Measurements from ENCODE around the gene CDCP1. TPM values are rescaled to one million over a fixed set of nuclear protein-coding genes. Genes with fewer than 3 reads are reported as not detected.

Gene CDCP1
- total RNA-seq, 1 experiment from 2014 or later = 180 TPM

DNA sequence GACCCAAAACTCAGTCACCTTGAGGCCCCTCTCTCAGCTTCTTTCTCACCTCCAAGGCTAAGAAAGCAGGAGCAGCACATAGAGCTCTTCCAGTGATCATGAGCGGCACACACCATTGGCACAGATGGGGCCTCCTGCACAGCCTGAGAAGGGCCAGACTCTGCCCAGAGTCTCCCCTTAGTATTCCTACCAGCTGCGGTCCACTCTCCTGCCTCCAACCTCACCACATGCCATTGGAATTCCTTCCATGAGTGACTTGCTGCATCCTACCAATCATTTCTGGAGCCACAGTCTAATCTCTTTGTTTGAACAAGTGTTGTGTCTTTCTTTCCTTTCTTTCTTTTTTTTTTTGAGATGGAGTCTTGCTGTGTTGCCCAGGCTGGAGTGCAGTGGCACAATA lies 39.3 kb downstream of the CDCP1 start:
- Mint-ChIP-seq H3K4me3 (ENCODE audit: unreplicated experiment) (no peak overlapping the region), H3K27me3 (ENCODE audit: insufficient read depth, unreplicated experiment) (no peaks in the 10 kb centered on the region), H3K27ac (ENCODE audit: low read depth, unreplicated experiment) (peak overlapping the region; percentile 37), H3K4me1 (ENCODE audit: insufficient read depth, unreplicated experiment) (peaks cover 18% of the 10 kb centered on the region), H3K9me3 (ENCODE audit: unreplicated experiment) (no peaks in the 10 kb centered on the region), H3K36me3 (ENCODE audit: insufficient read depth, unreplicated experiment) (peaks cover 77% of the 10 kb centered on the region)
- intact Hi-C loops (cut with micrococcal nuclease) = no loop called here
- no TSS peak for BruUV-seq (replicated peaks)
- CTCF ChIA-PET = no interaction called here
- POLR2A ChIA-PET = interaction anchor here (0.6 to 0.9 kb wide), 2 partner anchors 9 to 26 kb away, joined by 3 read pairs; no protein-coding TSS in a partner anchor
- no peak for DNase-seq (ENCODE audit: unreplicated experiment)
- TF ChIP-seq, protein P1, sequence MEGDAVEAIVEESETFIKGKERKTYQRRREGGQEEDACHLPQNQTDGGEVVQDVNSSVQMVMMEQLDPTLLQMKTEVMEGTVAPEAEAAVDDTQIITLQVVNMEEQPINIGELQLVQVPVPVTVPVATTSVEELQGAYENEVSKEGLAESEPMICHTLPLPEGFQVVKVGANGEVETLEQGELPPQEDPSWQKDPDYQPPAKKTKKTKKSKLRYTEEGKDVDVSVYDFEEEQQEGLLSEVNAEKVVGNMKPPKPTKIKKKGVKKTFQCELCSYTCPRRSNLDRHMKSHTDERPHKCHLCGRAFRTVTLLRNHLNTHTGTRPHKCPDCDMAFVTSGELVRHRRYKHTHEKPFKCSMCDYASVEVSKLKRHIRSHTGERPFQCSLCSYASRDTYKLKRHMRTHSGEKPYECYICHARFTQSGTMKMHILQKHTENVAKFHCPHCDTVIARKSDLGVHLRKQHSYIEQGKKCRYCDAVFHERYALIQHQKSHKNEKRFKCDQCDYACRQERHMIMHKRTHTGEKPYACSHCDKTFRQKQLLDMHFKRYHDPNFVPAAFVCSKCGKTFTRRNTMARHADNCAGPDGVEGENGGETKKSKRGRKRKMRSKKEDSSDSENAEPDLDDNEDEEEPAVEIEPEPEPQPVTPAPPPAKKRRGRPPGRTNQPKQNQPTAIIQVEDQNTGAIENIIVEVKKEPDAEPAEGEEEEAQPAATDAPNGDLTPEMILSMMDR (IDR thresholded peaks at IDR 0.05; ENCODE audit: unreplicated experiment) = no peak

- H3K9me3 Mint-ChIP-seq (ENCODE audit: unreplicated experiment) = no peaks in the 10 kb centered on the region
- ChIA-PET CTCF (interaction anchor here (1.2 kb wide), 1 partner anchor 66 kb away, joined by 4 read pairs; no protein-coding TSS in a partner anchor), POLR2A (interaction anchor here (0.6 to 1.1 kb wide), 3 partner anchors 8 to 25 kb away, joined by 3 read pairs; no protein-coding TSS in a partner anchor)
- intact Hi-C loops (cut with micrococcal nuclease) = no loop called here
- TF ChIP-seq, protein P1 (IDR thresholded peaks at IDR 0.05; ENCODE audit: unreplicated experiment) = no peak
- no peak overlapping the region for H3K4me3 Mint-ChIP-seq (ENCODE audit: unreplicated experiment)
- DNase-seq (ENCODE audit: unreplicated experiment) = peak; percentile 58
- H3K4me1 Mint-ChIP-seq (ENCODE audit: insufficient read depth, unreplicated experiment) = peaks cover 18% of the 10 kb centered on the region
- H3K27me3 Mint-ChIP-seq (ENCODE audit: insufficient read depth, unreplicated experiment) = no peaks in the 10 kb centered on the region
- H3K36me3 Mint-ChIP-seq (ENCODE audit: insufficient read depth, unreplicated experiment) = peaks cover 75% of the 10 kb centered on the region
- no TSS peak for BruUV-seq (replicated peaks)
- peak overlapping the region; percentile 37 for H3K27ac Mint-ChIP-seq (ENCODE audit: low read depth, unreplicated experiment)
These were observed 40.1 kb downstream of the CDCP1 start for GRCh38 chr3:45105855-45106671.

DNA sequence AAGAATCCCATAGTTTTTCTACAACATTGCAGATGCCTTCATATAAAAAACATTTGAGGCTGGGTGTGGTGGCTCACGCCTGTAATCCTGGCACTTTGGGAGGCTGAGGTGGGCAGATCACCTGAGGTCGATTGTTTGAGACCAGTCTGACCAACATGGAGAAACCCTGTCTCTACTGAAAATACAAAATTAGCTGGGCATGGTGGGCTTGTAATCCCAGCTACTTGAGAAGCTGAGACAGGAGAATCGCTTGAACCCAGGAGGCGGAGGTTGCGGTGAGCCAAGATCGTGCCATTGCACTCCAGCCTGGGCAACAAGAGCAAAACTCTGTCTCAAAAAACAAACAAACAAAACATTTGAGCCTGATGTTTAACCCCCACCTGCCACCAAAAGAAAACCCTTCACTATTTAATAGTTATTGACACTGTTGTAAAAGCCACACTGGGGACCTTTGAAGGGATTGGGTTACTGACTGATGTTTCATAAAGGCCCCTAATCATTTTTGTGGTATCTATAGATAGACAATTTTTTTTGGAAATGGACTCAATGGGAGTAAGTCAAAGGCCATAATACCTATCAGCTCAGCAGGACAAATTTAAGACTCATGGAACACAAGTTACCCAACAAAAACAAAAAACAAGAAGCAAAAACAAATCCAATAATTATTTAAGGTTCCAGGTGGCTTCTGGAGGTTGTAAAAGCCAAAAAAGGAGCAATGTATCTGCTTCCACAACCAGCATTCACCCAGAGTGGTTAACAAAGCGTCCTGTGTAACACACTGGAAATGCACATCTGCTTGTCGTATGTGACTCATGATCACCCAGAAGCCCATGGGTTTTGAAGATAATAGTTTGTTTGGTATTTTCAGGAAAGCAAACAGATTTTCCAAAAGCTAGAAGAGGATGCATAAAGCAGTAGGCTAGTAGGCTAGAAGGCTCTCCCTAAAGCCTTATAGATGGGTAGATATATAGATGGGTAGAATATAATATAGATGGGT lies 41.2 kb downstream of the CDCP1 start:
- DNase-seq (ENCODE audit: unreplicated experiment) = no peak
- ChIA-PET POLR2A (interaction anchor here (1.1 kb wide), 1 partner anchor 19 kb away, joined by 3 read pairs; no protein-coding TSS in a partner anchor), CTCF (interaction anchor here (0.5 to 1.2 kb wide), 3 partner anchors 13 to 1937 kb away, joined by 3 to 4 read pairs (median 3); no protein-coding TSS in a partner anchor)
- H3K4me1 Mint-ChIP-seq (ENCODE audit: insufficient read depth, unreplicated experiment) = peaks cover 18% of the 10 kb centered on the region
- H3K27ac Mint-ChIP-seq (ENCODE audit: low read depth, unreplicated experiment) = peak overlapping the region; percentile 37
- BruUV-seq (replicated peaks) = no TSS peak
- peaks cover 74% of the 10 kb centered on the region for H3K36me3 Mint-ChIP-seq (ENCODE audit: insufficient read depth, unreplicated experiment)
- no peaks in the 10 kb centered on the region for H3K27me3 Mint-ChIP-seq (ENCODE audit: insufficient read depth, unreplicated experiment)
- H3K4me3 Mint-ChIP-seq (ENCODE audit: unreplicated experiment) = no peak overlapping the region
- H3K9me3 Mint-ChIP-seq (ENCODE audit: unreplicated experiment) = no peaks in the 10 kb centered on the region
- intact Hi-C loops (cut with micrococcal nuclease) = no loop called here
- TF ChIP-seq, protein P1 (IDR thresholded peaks at IDR 0.05; ENCODE audit: unreplicated experiment) = no peak

Measured in MCF 10A (cell line).